Transverse colon (tissue), 4 donors: Measurements from ENCODE around the gene CCNY. TPM values are rescaled to one million over a fixed set of nuclear protein-coding genes. Genes with fewer than 3 reads are reported as not detected.

Source experiments
- DNase-seq: peaks from one replicate; pipeline ENCODE4 v3.0.0-alpha.2; 2019
- H3K27ac ChIP-seq, 4 donors: fragments of 200-600 bp; sonication (generic); 2 replicates each; pipeline ENCODE4 v1.5.1; 2016 to 2018; ENCODE audit warnings: inconsistent platforms in 4 of 4
- H3K27me3 ChIP-seq: fragments of 200-600 bp; sonication (generic); 2 replicates; pipeline ENCODE4 v1.5.1; 2017; ENCODE audit warnings: inconsistent platforms
- H3K36me3 ChIP-seq, 4 donors: fragments of 200-600 bp; sonication (generic); 2 replicates each; pipeline ENCODE4 v1.5.1; 2017 to 2019; ENCODE audit warnings: inconsistent platforms in 4 of 4
- H3K4me1 ChIP-seq, 4 donors: fragments of 200-600 bp; sonication (generic); 2 replicates each; pipeline ENCODE4 v1.5.1; 2017 to 2020; ENCODE audit warnings: inconsistent platforms in 4 of 4
- H3K4me3 ChIP-seq, 4 donors: fragments of 200-600 bp; sonication (generic); 1 replicate in 1 of 4; 2 replicates in 3 of 4; pipeline versions ENCODE4 v1.5.1 to v1.6.1; 2017 to 2019; ENCODE audit warnings: inconsistent platforms in 4 of 4
- H3K9me3 ChIP-seq, 2 donors: fragments of 200-600 bp; sonication (generic); 2 replicates each; pipeline ENCODE4 v1.5.1; 2017 to 2019; ENCODE audit warnings: inconsistent platforms in 2 of 2
- CTCF ChIP-seq, 5 experiments: fragments of 200-600 bp in 3 of 5; fragments of 450-650 bp in 2 of 5; sonication (generic) in 3 of 5; IDR thresholded peaks; 1 replicate in 2 of 5; 2 replicates in 3 of 5; pipeline ENCODE4 v1.5.1; 2016 to 2017; ENCODE audit warnings: antibody characterized with exemption in 5 of 5, inconsistent platforms in 3 of 5, mild to moderate bottlenecking in 2 of 5, moderate library complexity in 1 of 5
- EP300 ChIP-seq: sonication (generic); formaldehyde crosslinking; IDR thresholded peaks from one replicate; pipeline ENCODE4 v1.6.1; 2017; ENCODE audit warnings: antibody characterized with exemption, low read depth
- POLR2A ChIP-seq: fragments of 450-650 bp; IDR thresholded peaks from one replicate; pipeline ENCODE4 v1.6.1; 2016; ENCODE audit warnings: antibody characterized with exemption, mild to moderate bottlenecking, moderate library complexity
- POLR2AphosphoS5 ChIP-seq, 3 donors: sonication (generic); formaldehyde crosslinking; IDR thresholded peaks; one replicate each; pipeline ENCODE4 v1.6.1; 2016; ENCODE audit warnings: antibody characterized with exemption in 3 of 3
- WGBS, 2 donors: methylation state at CpG; one replicate each; pipeline ENCODE4 v1.1.5; 2018; ENCODE audit warnings: low coverage in 1 of 2; 5-methylcytosine and 5-hydroxymethylcytosine counted together
- in situ Hi-C, 4 donors: fragments of 200-750 bp; cut with MboI; loops; one replicate each; pipeline versions ENCODE4 v1.15.0 to v1.15.1; 2017; ENCODE audit warnings: low sequenced_read_pairs in 3 of 4, low pct_ligation_motif_present in 1 of 4, low pct_unique_long_range_greater_than_20kb in 1 of 4
- intact Hi-C: fragments of 100-400 bp; cut with DNase I; formaldehyde crosslinking; loops from one replicate; pipeline ENCODE4 v1.15.1; 2023; ENCODE audit warnings: low total_unique reads
- total RNA-seq, 4 donors: library from RNA; depleted of rRNA; stranded (reverse); fragments of >200 nt; gene quantifications; one replicate each; pipeline ENCODE4 v1.1.0, GENCODE V29; 2016

Gene CCNY
- total RNA-seq, 4 donors from 2014 or later: 19.5 to 53.9 (median 41.4) TPM

GRCh38 chr10:35369049-35369611 is 32.8 kb downstream of the CCNY start:
- Histone ChIP-seq H3K9me3 (no peaks in the 10 kb centered on the region), H3K36me3 (no peaks in the 10 kb centered on the region), H3K4me1 (peaks cover 23 to 84% (median 54%) of the 10 kb centered on the region in 4 donors), H3K4me3 (no peak overlapping the region), H3K27ac (peak overlapping the region; percentile 33 to 69 (median 61)), H3K27me3 (no peaks in the 10 kb centered on the region)
- TF ChIP-seq POLR2A: no peak
- TF ChIP-seq CTCF (IDR thresholded peaks at IDR 0.05): no peak
- no peak for TF ChIP-seq EP300
- TF ChIP-seq POLR2AphosphoS5 (IDR thresholded peaks at IDR 0.05): no peak
- intact Hi-C loops (no loop called here), in situ Hi-C loops (no loop called here)
- DNase-seq: no peak
- 20 to 45% methylated on average over 1 to 6 of the region's 6 CpGs for WGBS, 2 donors

- intact Hi-C loops (no loop called here), in situ Hi-C loops (no loop called here)
- Histone ChIP-seq H3K36me3 (no peaks in the 10 kb centered on the region), H3K4me1 (peaks cover 23 to 58% (median 39%) of the 10 kb centered on the region in 4 donors), H3K9me3 (no peaks in the 10 kb centered on the region), H3K4me3 (no peak overlapping the region), H3K27ac (peak overlapping the region; percentile 48 to 72 (median 54)), H3K27me3 (no peaks in the 10 kb centered on the region)
- WGBS, 2 donors: 82 to 95% methylated on average over 3 of the region's 3 CpGs
- TF ChIP-seq CTCF (IDR thresholded peaks at IDR 0.05) (no peak), POLR2A (no peak), EP300 (no peak), POLR2AphosphoS5 (IDR thresholded peaks at IDR 0.05) (no peak)
- DNase-seq: no peak
Measured at GRCh38 chr10:35371731-35372130, 35.4 kb downstream of the CCNY start.

- DNase-seq: no peak
- H3K27me3 ChIP-seq: no peaks in the 10 kb centered on the region
- no peaks in the 10 kb centered on the region for H3K9me3 ChIP-seq
- H3K27ac ChIP-seq: peak overlapping the region; percentile 48 to 72 (median 54)
- TF ChIP-seq CTCF (IDR thresholded peaks at IDR 0.05) (no peak), POLR2AphosphoS5 (IDR thresholded peaks at IDR 0.05) (peak; percentile 38 to 76 (median 73)), POLR2A (no peak)
- H3K36me3 ChIP-seq: no peaks in the 10 kb centered on the region
- peaks cover 23 to 56% (median 37%) of the 10 kb centered on the region in 4 donors for H3K4me1 ChIP-seq
- H3K4me3 ChIP-seq: no peak overlapping the region
- intact Hi-C loops: no loop called here
- 57 to 81% methylated on average over 4 to 5 of the region's 5 CpGs for WGBS, 2 donors
- in situ Hi-C loops: no loop called here
Measured at GRCh38 chr10:35372329-35372728, 36.0 kb downstream of the CCNY start.

GRCh38 chr10:35375091-35375765 is 38.9 kb downstream of the CCNY start:
- in situ Hi-C loops (no loop called here), intact Hi-C loops (no loop called here)
- WGBS, 2 donors: 93% methylated on average over 1 of the region's 1 CpG; no CpG with 5 or more reads in 1 of the 2 donors
- Histone ChIP-seq H3K4me1 (peaks cover 18 to 43% (median 26%) of the 10 kb centered on the region in 4 donors), H3K36me3 (no peaks in the 10 kb centered on the region), H3K27me3 (no peaks in the 10 kb centered on the region), H3K4me3 (no peak overlapping the region), H3K27ac (no peak overlapping the region), H3K9me3 (no peaks in the 10 kb centered on the region)
- TF ChIP-seq EP300: no peak
- no peak for TF ChIP-seq POLR2A
- TF ChIP-seq POLR2AphosphoS5 (IDR thresholded peaks at IDR 0.05): no peak
- no peak for DNase-seq
